Ascending aorta (tissue), 2 donors: ENCODE measurements around the gene C16orf92. TPM values are rescaled to one million over a fixed set of nuclear protein-coding genes. Genes with fewer than 3 reads are reported as not detected.

Experiments
- DNase-seq, 2 donors: peaks; one replicate each; pipeline ENCODE4 v3.0.0-alpha.2; 2019; ENCODE audit warnings: low spot score in 2 of 2
- H3K27ac ChIP-seq, 2 donors: fragments of 200-600 bp; sonication (generic); one replicate each; pipeline ENCODE4 v1.5.1; 2016 to 2017; ENCODE audit warnings: mild to moderate bottlenecking in 1 of 2
- H3K27me3 ChIP-seq: fragments of 200-600 bp; sonication (generic); one replicate; pipeline ENCODE4 v1.5.1; 2017
- H3K36me3 ChIP-seq, 2 donors: fragments of 200-600 bp; sonication (generic); one replicate each; pipeline ENCODE4 v1.5.1; 2016
- H3K4me1 ChIP-seq, 2 donors: fragments of 200-600 bp; sonication (generic); one replicate each; pipeline ENCODE4 v1.5.1; 2016 to 2017; ENCODE audit warnings: mild to moderate bottlenecking in 1 of 2
- H3K4me3 ChIP-seq, 2 donors: fragments of 200-600 bp; sonication (generic); one replicate each; pipeline ENCODE4 v1.5.1; 2016 to 2017; ENCODE audit warnings: mild to moderate bottlenecking in 1 of 2
- H3K9me3 ChIP-seq, 2 donors: fragments of 200-600 bp; sonication (generic); one replicate each; pipeline ENCODE4 v1.5.1; 2016
- intact Hi-C: fragments of 100-400 bp; cut with DNase I; formaldehyde crosslinking; loops from one replicate; pipeline ENCODE4 v1.15.1; 2023
- total RNA-seq: library from RNA; depleted of rRNA; stranded (reverse); fragments of >200 nt; gene quantifications from one replicate; pipeline ENCODE4 v1.1.0, GENCODE V29; 2016
- TF ChIP-seq, protein P1 (sequence below), 3 experiments: fragments of 200-600 bp in 2 of 3; fragments of 450-650 bp in 1 of 3; sonication (generic) in 2 of 3; IDR thresholded peaks; one replicate each; pipeline ENCODE4 v1.5.1; 2016 to 2019; ENCODE audit warnings: antibody characterized with exemption in 3 of 3, mild to moderate bottlenecking in 1 of 3, moderate library complexity in 1 of 3

Gene C16orf92
- total RNA-seq, 1 donor from 2014 or later, result not detected

DNA sequence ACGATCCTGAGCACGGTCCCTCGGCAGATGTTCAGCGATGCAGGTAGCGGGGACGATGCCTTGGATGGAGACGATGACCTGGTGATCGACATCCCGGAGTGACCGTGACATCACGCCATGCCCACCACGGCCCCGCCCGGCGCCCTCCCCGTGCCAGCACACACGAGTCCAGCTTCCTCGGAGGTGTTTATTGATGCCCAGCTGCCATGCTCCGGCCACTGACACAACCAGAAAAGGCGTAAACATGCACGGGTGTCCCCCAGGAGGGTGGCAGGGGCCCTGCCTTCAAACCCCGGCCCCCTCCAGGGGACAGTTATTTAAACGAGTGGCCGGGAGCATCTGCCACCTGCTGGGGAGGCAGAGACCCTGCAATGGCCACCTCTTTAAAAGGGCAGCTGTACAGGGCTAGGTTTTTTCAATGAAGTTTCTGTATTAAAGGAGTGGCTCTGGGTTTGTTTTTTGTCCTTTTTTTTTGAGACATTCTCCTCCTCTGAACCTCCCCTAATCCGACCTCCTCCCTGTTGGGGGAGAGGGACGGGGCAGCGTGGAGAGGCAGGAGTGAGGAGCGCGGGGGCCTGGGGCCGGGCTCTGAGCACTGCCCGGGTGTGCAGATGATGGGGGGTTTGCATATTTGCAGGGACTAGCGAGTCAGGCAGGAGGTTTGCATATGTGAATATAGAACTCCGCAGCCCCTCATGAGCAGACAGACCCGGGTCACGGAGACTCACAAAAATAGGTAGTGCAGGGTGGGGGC, 17.5 kb upstream of the C16orf92 start:
- intact Hi-C loops, result no loop called here
- H3K27me3 ChIP-seq, result peaks cover 2% of the 10 kb centered on the region
- H3K4me1 ChIP-seq, result peaks cover 1% of the 10 kb centered on the region in 2 donors
- no peak for DNase-seq
- H3K4me3 ChIP-seq, result no peak overlapping the region
- H3K9me3 ChIP-seq, result no peaks in the 10 kb centered on the region
- peaks cover 15 to 20% of the 10 kb centered on the region in 2 donors for H3K36me3 ChIP-seq
- TF ChIP-seq, protein P1, sequence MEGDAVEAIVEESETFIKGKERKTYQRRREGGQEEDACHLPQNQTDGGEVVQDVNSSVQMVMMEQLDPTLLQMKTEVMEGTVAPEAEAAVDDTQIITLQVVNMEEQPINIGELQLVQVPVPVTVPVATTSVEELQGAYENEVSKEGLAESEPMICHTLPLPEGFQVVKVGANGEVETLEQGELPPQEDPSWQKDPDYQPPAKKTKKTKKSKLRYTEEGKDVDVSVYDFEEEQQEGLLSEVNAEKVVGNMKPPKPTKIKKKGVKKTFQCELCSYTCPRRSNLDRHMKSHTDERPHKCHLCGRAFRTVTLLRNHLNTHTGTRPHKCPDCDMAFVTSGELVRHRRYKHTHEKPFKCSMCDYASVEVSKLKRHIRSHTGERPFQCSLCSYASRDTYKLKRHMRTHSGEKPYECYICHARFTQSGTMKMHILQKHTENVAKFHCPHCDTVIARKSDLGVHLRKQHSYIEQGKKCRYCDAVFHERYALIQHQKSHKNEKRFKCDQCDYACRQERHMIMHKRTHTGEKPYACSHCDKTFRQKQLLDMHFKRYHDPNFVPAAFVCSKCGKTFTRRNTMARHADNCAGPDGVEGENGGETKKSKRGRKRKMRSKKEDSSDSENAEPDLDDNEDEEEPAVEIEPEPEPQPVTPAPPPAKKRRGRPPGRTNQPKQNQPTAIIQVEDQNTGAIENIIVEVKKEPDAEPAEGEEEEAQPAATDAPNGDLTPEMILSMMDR (IDR thresholded peaks at IDR 0.05), result peak; percentile 50 to 74 (median 52)
- no peak overlapping the region for H3K27ac ChIP-seq

DNA sequence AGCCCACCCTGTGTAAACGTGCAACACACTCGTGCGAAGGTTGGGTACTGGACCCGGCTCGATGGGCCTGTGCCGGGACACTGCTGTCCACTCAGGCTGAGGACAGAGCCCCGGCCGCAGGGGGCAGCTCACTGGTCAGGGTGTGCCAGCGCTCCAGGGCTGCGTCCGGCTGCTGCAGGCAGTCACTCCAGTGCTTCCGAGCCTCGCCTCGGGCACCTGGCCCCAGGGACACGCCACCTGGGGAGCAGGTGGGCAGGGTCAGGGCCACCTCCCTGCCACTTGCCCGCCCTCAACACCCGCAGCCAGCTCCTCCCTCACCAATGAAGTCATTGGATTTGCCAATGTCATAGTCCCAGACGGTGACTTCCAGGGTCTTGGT, 16.9 kb upstream of the C16orf92 start:
- TF ChIP-seq, protein P1 (IDR thresholded peaks at IDR 0.05), result no peak
- intact Hi-C loops, result no loop called here
- H3K36me3 ChIP-seq, result peaks cover 11 to 14% of the 10 kb centered on the region in 2 donors

DNA sequence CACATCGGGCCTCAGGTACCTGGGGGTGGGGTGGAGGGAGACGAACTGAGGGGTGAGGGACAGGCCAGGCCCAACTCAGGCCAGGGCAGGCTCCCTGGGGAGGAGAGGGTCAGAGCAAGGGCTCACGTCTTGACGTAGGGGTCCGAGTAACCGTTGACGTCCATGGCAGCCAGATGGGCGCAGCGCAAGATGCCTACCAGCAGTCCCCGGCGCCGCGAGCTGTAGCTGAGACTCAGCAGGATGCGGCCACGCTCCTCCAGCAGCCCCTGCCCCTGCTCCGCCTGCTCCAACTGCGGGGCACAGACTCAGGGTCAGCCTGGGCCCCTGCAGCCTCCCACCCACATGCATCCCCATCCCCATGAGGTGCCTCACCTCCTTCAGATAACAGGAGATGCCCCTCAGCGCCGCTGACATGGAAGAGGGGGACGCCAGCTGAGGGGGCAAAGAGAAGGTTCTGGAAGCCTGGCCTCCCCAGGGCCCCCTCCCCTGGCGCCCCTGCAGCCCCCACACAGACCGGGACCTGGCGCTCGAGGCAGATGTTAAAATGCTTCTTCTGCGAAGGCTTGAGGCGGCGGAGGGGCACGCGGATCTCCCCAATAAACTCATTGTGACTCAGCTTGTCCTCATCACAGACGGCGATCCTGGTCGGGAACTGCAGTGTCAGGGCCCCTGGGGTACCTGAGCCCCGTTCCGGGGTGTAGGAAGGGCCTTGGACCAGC, 16.2 kb upstream of the C16orf92 start:
- Histone ChIP-seq H3K4me3 (no peak overlapping the region), H3K36me3 (peaks cover 5 to 7% of the 10 kb centered on the region in 2 donors), H3K9me3 (no peaks in the 10 kb centered on the region), H3K27ac (no peak overlapping the region), H3K4me1 (peaks cover 8 to 12% of the 10 kb centered on the region in 2 donors), H3K27me3 (peaks cover 13% of the 10 kb centered on the region)
- DNase-seq, result no peak
- intact Hi-C loops, result no loop called here
- TF ChIP-seq, protein P1 (IDR thresholded peaks at IDR 0.05), result no peak

More for the DNA sequence above, 16.9 kb upstream of the C16orf92 start:
- no peak overlapping the region for H3K4me3 ChIP-seq
- H3K27ac ChIP-seq, result no peak overlapping the region
- H3K27me3 ChIP-seq, result peaks cover 8% of the 10 kb centered on the region
- peaks cover 5 to 7% of the 10 kb centered on the region in 2 donors for H3K4me1 ChIP-seq
- no peak for DNase-seq
- H3K9me3 ChIP-seq, result no peaks in the 10 kb centered on the region

DNA sequence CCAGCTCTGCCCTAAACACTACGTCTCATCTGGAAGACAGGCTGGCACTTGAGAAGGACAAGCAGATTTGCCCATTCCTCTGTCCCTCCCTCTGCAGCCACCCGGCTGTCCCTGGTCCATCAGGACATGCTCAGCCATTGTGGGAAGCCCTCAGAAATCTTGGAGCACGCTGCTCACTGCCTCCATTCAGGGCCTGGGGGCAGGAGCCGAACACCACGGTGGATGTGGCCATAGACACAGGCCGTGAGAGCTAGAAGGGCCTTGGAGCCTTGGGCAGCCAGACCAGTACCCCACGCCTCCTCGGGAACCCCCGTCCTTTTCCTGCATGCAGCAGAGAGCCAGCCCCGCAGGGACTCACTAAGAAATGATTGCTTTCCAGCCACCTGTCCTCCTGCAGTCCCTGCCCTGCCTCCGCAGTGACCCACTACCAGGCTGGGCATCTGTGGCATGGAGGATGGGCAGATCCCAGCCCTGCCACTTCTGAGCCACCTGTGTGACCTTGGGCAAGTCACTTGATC, 15.6 kb upstream of the C16orf92 start:
- intact Hi-C loops, result no loop called here

DNA sequence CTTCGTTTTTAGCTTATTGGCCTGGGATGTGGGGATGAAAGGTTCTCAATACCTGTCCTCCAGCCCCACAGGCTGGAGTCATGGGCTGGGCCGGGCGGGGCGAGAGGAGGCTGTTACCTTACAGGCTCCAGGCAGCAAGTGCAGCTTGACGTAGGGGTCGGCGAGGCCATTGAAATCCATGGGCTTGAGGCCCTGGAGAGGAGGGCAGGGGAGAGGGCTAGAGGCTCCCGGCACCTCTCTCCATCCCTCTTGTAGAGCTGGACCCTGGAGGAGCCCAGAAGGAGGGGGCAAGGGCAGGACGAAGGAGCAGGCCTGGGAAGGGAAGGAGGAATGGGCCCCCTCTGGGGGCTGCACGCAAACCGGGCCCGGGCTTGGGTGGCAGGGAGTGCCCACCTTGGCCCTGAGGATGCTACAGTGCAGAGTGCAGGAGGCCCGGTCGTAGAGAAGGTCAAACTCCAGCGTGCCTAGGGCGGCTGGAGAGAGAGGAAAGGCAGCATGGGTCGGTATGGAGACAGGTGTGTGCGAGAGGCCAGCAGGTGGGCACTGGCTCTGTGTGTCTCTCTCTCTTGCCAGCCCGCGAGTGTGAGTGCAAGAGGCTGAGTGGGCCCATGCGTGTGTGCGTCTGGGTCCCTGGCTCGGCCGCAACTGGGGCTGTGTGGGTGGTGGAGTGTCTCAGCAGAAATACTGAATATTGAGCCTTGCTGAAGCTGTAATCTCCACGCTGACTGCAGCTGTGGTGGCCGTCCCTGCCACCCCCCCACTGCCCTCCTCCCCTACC, 13.7 kb upstream of the C16orf92 start:
- no peak overlapping the region for H3K4me3 ChIP-seq
- no peaks in the 10 kb centered on the region for H3K36me3 ChIP-seq
- TF ChIP-seq, protein P1 (IDR thresholded peaks at IDR 0.05), result no peak
- intact Hi-C loops, result no loop called here
- no peak for DNase-seq
- peaks cover 8 to 12% of the 10 kb centered on the region in 2 donors for H3K4me1 ChIP-seq
- H3K9me3 ChIP-seq, result no peaks in the 10 kb centered on the region
- no peak overlapping the region for H3K27ac ChIP-seq
- peaks cover 13% of the 10 kb centered on the region for H3K27me3 ChIP-seq

More for the DNA sequence above, 15.6 kb upstream of the C16orf92 start:
- Histone ChIP-seq H3K4me1 (peaks cover 8 to 12% of the 10 kb centered on the region in 2 donors), H3K36me3 (peaks cover 0 to under 1% of the 10 kb centered on the region in 2 donors), H3K4me3 (no peak overlapping the region), H3K27ac (no peak overlapping the region), H3K27me3 (peaks cover 13% of the 10 kb centered on the region), H3K9me3 (no peaks in the 10 kb centered on the region)
- TF ChIP-seq, protein P1 (IDR thresholded peaks at IDR 0.05), result no peak
- no peak for DNase-seq
